Activated T-cell treated with anti-CD3 and anti-CD28 coated beads for 48 hours (primary cell): ENCODE measurements around the gene WNK4.

Source experiments
- DNase-seq: peaks from one replicate; pipeline ENCODE4 v3.0.0-alpha.2; 2020; ENCODE audit warnings: low read depth

WNK4 gene

DNA sequence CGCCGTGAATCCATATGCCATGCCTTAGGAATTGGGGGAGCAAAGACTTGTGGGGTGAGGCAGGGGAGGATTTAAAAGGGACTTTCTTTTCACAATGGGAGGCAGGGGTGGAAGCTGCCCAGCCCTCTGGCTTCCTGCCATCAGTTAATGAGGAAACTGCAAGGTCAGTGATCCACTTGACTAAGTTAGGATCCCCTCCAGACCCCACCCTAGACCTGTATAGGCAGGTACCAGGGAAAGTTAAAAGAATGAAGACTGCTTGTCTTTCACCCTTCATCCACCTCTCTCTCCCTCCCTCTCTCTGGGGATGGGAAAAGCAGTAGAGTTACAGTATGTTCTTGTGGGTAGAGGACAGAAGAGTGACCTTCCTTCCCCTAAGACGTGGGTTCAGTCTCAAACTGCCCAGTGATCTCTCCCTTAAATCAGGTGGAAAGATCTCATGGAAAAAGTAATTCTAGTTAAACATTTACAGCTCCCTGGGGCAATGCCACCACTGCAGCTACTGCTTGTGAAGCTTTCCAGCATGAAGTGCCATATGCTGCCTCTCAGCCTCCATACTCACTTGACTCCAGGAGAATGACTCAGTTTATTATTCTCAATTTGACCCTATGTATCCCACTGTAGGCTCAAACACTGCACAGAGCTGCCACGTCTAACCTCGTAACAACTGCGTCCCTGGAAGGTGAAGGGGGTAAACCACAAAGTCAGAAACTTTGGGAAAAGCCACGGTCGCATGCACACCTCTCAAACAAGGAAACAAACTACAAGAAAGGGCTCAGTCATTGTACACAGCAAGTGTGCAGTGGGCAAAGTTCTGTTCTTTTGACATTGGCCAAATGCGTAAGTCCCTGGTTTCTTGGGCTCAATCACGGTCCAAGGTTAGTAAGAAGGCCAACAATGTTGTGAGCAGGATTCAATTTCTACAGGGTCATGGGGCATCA, 16.9 kb downstream of the WNK4 start:
- no peak for DNase-seq

DNA sequence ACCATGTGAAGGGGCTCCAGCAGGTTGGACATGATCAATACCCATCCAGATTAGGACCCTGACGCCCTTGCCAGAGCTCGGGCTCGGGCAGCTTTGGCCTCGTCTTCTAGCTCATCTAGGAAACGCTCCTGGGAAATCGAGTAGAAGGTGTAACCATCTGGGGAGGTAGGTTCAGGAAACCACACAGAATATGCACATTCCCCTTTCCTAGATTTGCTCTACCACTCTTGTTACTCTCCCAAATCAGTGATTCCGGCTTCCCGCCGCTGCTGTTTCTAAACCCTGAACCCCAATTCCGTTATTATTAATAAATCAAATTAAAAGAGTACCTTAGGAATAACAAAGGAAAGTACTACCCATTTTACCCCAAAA, 17.6 kb downstream of the WNK4 start:
- DNase-seq = no peak

DNA sequence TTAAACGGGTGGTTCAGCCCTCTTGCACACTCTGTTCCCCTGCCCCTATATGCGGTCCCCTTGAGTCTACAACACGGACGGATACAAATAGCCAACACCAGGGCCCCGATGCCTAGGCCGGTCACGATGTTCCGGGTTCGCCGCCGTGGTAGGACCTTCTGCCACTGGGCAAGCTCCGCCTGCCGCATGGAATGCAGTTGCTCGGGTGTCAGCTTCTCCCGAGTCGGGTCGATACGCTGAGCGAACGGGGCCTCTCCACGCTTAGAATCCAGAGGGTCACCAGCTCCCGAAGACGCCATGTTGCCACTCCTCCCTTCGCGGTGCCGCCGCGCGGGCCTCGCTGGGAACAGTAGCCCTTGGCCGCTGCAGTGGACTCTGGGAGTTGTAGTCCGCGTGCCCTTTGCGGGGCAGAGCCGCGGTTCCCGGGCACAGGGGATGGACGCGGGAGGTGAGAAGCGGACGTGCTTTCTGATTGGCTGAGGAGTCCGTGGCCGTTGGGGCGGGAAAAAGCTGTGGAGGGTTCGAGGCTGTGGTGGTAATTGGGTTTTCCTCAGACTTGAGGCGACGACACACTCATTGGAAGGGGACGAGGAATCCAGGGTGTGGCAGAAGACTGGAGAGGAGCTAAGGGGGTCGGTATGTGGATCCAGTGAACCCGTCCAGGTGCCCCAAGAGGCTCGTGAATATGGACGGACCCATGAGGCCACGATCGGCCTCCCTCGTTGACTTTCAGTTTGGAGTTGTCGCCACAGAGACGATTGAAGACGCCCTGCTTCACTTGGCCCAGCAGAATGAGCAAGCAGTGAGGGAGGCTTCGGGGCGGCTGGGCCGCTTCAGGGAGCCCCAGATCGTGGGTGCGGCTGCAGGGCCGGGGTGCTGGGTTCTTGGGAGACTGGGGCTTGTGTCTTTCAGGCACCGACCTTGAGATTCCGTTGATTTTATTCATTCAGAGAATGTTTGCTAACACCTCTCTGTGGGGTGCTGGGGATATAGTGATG, 18.3 kb downstream of the WNK4 start, which contains the start of the genes CNTD1 and COA3:
Gene CNTD1, plus strand, starts transcription at position 479 of the 998 bp plus-strand sequence. Its CDS starts 207 bp downstream, at position 686.
Gene COA3, minus strand, starts transcription at position 322 of the 998 bp plus-strand sequence. Its CDS starts 23 bp downstream, at position 299.
- DNase-seq = peak; percentile 82

DNA sequence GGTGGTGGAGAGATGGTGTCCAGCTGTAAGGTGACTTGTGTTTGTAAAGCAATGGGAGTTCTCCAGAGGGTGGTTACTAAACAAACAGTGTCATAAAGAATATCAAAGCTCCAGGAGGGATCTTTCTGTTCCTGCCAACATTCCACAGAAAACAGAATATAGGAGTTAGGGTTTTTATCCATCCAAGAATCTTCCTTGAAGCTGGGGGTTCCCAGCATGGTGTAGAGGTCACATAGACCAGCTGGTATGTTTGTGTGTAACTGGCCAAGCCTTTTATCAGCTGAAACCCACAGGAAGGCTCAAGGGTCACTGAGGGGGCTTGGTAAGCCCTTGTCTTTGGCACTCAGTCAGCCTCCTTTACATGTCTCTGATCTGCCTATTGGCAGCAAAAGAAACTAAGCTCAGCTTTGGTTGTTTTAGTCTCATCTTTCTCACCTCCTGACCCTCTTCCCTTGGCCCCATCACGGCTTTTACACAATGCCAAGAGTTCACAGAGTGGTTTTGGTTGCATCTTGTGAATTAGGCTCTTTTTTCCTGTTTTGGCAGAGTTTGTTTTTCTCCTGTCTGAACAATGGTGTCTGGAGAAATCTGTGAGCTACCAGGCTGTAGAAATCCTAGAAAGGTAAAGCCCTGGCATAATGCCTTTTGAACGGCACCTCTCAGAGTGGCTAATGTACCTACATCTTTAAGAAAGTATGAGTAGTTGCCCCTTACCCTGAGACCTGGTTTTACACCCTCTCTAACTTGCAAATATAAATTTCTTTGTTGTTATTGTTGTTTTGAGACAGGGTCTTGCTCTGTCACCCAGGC, 22.9 kb downstream of the WNK4 start:
- no peak for DNase-seq

DNA sequence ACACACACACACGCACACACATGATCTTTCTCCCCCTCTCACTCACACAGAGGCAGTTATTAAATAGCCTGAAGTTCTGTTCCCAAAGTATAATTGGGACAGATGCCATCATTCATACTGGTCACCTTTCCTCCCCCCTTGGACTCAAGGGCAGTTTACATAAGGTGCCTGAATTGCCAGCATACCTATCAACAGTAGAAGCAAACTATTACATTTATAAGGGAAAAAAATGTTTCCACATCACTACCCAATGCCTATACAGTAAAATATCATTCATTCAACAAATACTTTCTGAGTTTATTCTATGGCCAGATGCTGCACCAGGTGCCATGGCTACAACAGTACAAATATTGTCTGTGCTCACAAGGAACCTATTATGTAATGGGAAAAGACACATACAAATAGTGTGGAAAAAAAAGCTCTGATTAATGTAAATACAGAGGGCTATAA, 24.5 kb downstream of the WNK4 start:
- DNase-seq = no peak

DNA sequence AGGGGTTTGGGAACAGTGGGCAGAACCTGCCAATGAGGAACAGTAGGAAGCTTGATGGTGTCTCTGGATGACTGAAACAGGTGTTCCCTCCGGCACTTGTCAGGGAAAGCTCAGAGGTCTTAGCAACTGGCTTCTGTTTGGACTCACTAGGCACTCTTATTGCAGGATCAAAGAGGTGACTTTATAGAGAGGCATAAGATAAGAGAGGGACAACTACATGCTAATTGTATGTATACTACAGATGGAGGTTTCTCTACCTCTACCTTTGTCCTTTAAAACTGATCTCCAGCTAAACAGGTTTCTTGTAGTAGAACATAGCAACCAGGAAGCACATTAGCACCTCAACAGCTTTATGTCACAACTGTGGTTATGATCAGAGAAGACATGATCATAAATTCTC, 25.8 kb downstream of the WNK4 start:
- no peak for DNase-seq

DNA sequence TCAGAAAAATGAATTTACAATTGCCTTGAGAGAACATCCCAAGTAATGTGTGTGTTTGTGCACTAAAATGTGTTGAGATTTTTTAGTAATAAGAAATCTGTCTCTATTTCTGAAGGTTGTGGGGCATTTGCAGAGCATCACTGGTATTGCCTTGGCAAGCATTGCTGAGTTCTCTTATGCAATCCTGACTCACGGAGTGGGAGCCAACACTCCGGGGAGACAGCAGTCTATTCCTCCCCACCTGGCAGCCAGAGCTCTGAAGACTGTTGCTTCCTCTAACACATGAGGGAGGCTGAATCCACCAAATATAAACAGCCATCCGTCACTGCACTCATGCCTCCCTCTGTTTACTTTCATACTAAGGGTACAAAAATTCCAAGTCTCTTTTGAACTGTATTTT, 28.8 kb downstream of the WNK4 start:
- DNase-seq = no peak

DNA sequence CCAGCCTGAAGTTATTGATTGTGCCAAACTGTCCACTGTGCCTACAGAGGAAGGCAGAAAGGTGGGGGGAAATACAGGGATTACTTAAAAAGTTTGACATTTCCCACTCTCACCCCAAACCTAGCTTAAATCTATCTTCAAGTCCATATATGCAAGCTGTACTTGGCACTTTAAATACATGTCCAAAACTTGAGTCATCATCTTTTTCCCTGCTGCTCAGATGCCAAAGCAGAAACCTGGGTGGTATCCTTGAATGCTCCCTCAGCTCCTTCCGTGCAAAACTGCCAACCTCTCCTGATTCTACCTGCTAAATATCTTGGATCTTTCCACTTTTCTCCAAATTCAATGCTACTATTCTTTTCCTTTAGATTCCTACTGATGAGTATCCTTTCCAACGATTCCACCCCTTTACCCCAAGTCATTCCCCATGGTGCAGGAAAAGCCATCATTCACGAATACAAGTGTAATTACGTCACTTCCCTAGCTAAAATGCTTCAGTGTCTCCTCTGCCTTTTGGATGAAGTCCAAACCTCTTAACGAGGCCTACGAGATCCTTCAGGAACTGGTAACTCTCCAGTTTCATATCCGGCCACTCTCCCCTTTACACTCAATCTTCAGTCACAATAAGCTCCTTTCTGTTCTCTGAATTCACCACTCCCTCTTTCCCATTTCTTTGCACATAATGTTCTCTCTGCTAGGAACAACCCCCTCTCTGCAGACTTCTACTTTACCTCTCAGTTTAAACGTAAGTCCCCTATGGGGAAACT, 34.4 kb downstream of the WNK4 start:
- DNase-seq = no peak

DNA sequence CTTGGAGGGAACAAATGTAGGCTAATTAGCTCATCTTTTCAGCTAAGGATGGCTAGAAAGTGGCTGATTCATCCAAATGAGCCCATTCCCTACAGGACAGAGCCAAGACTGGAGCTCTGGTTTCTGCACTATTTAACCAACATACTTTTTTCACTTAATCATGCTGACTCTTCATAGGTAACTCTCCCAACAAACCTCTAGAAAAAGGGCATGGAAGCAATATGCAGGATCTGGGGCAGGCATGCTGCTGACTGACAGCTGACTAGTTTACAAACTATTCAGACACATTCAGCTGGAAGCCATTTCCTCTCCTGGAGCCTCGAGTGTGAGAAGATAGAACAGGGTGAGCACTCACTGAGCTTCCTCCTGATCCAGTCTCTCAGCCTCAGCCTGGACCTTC, 37.5 kb downstream of the WNK4 start:
- DNase-seq = no peak

DNA sequence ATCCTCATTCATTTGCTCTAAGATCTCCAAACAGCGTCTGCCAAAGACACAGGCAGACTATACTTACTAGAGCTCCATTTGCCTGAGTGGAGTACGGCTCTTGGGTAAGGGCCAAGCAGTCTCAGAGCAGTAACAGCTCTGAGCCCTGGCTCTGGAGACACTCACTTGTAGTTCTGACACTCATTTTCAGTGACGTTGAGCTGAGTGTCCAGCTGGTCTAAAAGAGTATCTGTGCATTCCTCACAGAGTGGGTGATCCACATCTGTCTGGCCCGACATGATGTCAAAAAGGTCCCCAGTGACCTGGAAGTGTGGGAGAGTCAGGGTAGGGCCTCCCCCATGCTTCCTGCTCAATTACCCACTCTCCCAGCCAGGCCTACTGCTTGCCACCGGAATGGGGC, 38.0 kb downstream of the WNK4 start:
- DNase-seq = no peak

DNA sequence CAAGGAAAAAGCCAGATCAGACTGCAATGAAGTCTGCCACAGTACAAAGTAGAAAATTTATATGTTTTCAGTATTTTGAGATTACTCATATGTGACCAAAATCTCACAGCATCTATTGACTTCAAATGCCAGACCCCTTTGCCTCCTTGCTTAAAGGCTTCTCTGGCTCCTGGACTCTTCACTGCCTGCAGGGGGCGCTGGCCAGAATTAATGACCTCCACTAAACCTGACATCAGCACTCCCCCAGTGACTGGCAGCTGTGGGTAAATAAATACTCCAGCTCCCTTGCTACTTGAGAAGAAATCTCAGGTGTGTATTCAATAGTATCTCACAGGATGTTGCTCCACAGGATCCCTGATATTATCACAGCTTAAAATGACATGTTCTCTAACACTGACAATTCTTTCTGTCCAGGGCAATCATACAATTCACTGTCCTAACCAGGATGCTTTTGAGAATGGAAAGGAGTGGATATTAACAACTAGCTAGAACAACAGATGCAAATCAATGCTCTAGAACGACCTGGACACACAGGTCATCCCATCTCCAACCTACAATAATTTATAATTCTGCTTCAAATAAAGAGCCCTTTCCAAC, 39.6 kb downstream of the WNK4 start:
- peak; percentile 64 for DNase-seq

DNA sequence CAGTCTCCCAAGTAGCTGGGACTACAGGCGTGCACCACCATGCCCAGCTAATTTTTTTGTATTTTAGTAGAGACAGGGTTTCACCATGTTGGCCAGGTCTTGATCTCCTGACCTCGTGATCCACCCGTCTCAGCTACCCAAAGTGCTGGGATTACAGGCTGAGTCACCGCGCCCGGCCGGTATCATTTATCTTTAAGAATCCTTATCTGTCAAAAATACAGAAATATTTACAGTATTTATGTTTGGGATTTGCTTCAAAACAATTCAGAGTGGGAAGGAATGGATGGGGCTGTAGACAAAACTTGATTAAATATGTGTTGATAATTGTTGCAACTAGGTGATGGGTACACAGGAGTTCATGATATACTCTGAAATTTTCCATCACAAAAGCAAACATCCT, 40.8 kb downstream of the WNK4 start:
- no peak for DNase-seq

DNA sequence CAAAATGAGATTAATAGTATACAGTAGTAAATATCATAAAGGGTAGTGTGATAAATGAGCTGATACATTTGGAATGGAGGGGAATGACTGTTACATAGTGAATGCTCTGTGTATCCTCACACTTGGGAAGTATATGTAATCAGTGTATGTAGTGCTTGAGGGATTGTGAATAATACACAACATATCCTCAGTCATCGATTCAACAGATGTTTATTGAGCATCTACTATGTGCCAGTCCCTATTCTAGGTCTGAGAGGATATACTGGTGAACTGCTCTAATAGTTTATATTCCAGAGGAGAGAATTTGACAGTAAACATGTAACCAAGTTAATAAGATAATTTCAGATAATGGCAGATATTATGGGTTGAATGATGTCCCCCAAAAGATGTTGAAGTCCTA, 47.1 kb downstream of the WNK4 start:
- DNase-seq = no peak

DNA sequence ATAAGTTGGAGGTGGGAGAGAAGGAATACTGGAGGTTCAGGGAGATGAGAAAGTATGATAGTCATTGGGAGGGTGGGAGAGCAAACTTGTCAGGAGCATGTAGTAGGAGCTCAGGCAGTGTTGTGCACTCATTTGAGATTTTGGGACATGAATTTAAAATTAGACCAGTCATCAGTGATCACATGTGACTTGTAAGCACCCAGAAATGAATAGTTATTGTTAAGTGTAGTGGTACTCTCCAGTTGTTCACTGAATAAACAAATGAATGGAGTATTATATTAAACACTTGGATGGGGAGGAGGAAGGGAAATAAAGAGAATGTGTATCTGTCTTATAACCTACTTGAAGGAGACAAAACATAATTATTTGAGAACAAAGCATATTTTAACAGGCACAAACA, 50.6 kb downstream of the WNK4 start:
- no peak for DNase-seq

DNA sequence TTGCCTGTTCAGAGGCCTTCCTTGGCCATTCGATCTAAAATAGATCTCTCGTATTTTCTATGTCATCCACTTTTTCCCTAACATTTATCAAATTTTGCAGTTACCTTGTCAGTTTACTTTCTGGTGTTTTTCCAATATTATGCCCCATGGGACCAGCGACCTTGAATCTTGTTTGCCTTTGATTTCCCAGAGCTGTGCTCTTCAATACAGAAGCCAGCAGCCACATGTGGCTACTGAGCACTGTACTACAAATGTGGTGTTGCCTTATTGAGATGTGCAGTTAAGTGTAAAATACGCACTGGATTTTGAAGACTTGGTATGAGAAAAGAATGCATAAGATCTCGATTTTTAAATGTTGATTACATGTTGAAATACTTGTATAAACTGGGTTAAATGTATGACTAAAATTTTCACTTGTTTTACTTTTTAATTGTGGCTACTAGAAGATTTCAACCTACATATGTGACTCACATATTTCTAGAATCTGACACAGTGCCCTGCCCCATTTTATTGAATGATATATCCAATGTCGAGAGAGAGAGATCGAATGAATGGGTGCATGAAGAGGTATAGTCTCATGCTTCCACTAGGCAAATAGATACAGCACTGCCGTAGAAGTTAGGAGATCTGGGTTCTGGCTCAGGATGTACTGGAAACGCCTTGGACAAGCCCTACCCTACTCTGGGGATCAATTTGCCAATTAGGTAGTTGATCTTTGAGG, 52.0 kb downstream of the WNK4 start:
- no peak for DNase-seq

DNA sequence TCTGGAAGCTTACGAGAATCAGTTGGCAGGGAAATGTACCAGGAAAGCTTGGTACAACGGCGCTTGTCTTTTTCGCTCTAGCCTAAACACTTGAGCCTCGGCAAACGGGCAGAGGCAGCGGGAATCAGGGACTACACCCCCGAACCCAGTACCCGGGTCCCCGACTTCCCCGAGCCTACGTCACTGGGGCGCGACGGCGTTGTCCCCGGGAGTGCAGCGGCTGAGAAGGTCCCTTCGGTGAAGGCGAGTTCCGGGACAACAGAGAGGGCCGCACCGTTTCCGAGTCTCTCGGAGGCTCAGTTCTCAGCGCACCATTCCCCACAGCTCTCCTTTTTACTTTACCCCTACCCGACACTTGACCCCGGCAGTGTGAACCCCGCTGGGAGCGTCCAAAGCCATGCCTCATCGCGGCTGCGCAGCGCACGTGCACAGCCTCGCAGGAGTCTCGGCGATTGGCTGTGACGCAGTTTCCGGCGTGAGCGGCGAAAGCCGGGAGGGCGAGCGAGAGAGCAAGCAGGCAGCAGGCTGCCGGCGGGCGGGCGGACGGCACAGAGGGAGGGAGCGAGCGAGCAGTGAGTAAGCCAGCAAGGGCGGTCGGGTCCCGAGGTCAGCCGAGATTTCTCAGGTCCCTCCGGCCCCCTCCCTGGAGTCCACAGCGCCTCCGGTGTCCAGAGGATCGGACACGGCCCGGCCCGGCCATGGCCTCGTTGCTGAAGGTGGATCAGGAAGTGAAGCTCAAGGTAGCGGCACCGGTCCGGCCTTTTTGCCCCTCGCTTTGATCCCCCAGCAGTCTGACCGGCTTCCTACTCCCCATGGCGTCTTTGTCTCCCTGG, 52.7 kb downstream of the WNK4 start, which contains the start of gene PSME3:
Gene PSME3, plus strand, starts transcription at position 464 of the 833 bp plus-strand sequence. Its CDS starts 235 bp downstream, at position 699.
- peak; percentile 86 for DNase-seq

DNA sequence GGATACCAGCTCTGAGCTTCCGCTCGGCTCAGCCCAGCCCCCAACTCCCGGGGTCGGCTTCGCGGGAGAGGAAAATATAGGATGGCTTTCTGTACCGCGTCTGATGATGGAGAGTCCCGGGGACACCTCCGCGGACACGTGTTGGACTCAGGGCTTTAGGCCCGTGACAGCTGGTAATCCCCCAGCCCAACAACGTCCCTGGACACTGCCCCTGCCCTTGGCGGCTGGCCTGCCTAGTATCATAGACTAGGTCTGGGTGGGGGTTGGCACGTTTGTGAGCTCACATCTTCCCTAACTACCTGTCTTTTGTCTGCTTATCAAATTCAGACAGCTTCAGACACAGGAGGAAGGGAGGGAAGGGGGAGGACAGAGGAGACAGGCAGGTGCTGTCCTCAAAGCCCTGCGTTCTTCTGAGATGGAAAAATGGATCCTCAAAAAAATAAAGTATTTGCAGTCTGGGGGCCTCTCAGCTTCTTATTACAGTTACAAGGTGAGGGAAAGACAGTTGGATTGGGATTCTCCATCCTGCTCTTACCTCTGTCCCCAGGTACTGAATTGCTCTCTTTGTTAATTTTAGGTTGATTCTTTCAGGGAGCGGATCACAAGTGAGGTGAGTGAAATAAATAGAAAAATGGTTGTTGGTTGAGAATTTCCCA, 53.5 kb downstream of the WNK4 start:
- no peak for DNase-seq

DNA sequence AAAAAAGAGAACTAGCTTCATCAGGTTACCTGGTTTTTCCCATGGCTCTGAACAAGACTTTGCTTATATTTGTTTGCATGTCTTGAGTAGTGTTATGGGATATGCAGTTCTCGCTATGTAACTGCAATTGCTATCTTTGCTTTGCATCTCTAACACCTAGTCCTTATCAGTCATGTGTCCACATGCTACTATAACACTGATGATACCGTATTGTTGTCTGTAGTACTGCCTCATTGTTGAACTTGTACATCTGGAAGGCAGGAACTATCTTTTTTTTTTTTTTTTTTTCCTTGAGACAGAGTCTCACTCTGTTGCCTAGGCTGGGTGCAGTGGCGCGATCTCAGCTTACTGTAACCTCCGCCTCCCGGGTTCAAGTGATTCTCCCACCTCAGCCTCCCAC, 55.3 kb downstream of the WNK4 start:
- DNase-seq = no peak
